ENCODE measurements around the gene UBE2M.
A peak's percentile ranks its signal among the peaks of the same experiment; 100 is the strongest.
"Not testable (repeated sequence)": the region's sequence is repeated elsewhere in the genome, so short reads cannot be mapped to it uniquely, and the experiment has no call there.

The UBE2M gene

GRCh38 chr19:58558066-58558622 lies at the start of gene UBE2M:
TSS of gene UBE2M (minus strand) at chr19:58558611. CDS start at chr19:58558381, 230 bp downstream.
- DNase-seq = peak; percentile 53 to 58

GRCh38 chr19:58607213-58607612 lies 48.8 kb upstream of the UBE2M start:
- DNase-seq = not testable (repeated sequence)

- DNase-seq = not testable (repeated sequence)
Measured at GRCh38 chr19:58606251-58606896, 48.0 kb upstream of the UBE2M start.

- DNase-seq = no peak
Measured at GRCh38 chr19:58586133-58586765, 27.8 kb upstream of the UBE2M start.

- DNase-seq = no peak
Measured at GRCh38 chr19:58585442-58586132, 27.2 kb upstream of the UBE2M start.

GRCh38 chr19:58584498-58585441 lies 26.4 kb upstream of the UBE2M start:
- no peak for DNase-seq

- no peak for DNase-seq
Measured at GRCh38 chr19:58582985-58583384, 24.6 kb upstream of the UBE2M start.

GRCh38 chr19:58581227-58582141 lies 23.1 kb upstream of the UBE2M start:
- DNase-seq = peak; percentile 88 to 91

GRCh38 chr19:58579473-58580142 lies 21.2 kb upstream of the UBE2M start:
- DNase-seq = no peak

GRCh38 chr19:58578012-58578925 lies 19.9 kb upstream of the UBE2M start:
- DNase-seq = no peak

- not testable (repeated sequence) for DNase-seq
Measured at GRCh38 chr19:58577581-58577980, 19.2 kb upstream of the UBE2M start.

GRCh38 chr19:58575183-58576041 lies 17.0 kb upstream of the UBE2M start:
- DNase-seq = peak; percentile 58 to 64

GRCh38 chr19:58573658-58574164 lies 15.3 kb upstream of the UBE2M start:
- DNase-seq = no peak

GRCh38 chr19:58572818-58573657 lies 14.6 kb upstream of the UBE2M start, which contains the start of gene MZF1:
TSS of gene MZF1 (minus strand) at chr19:58573335. CDS start at chr19:58571389, 1,946 bp downstream.
- peak; percentile 100 for DNase-seq

GRCh38 chr19:58572026-58572817 lies 13.8 kb upstream of the UBE2M start:
- no peak for DNase-seq

- no peak for DNase-seq
Measured at GRCh38 chr19:58571575-58571947, 13.2 kb upstream of the UBE2M start.
